ENCODE data around the gene VAV2. TPM values are rescaled to one million over a fixed set of nuclear protein-coding genes. Genes with fewer than 3 reads are reported as not detected.

Gene VAV2
- total and polyA plus RNA-seq, 9 of the 15 experiments (the other 6 are each of a cell fraction or from before 2014, with no cell fraction given), result 0.01 to 2.7 (median 1.0) TPM; not detected in 1

DNA sequence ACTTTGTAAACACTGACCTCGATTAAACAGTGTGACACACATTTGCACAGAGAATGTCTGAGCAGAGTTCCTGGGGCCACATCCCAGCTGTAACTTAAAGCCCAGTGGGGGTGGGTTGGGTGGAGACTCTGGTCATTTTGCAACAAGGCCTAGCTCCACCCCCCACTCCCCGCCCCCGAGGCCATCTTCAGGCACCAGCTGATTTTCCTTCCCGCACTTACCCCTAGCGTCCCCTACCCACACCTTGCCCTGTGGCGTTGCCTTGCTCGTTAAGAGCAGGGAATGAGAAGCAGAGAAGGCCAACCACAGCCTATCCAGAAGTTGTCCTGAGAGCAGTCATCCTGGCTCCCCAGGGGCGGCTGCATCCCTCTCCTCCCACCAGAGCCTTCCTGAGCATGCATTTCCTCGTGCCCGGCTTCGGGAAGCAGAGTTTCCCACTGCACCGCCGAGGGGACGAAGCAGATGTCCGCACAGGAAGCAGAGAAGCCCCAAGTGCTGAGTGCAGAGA lies 152.2 kb downstream of the VAV2 start:
- peak in 3 of 4 experiments; percentile 32 to 46 (median 33) for DNase-seq (ENCODE audit: extremely low read depth in 1 of 4, low spot score in 3 of 4)
- 2% methylated on average over 13 of the region's 15 CpGs for WGBS (ENCODE audit: insufficient coverage, low coverage, missing lambda C conversion rate)
- Histone ChIP-seq H4K20me1 (replicated peaks; ENCODE audit: control insufficient read depth, insufficient read depth, low read length) (peaks cover 22% of the 10 kb centered on the region), H3K79me2 (ENCODE audit: control insufficient read depth, insufficient read depth, low read length) (no peaks in the 10 kb centered on the region), H3K27ac (ENCODE audit: extremely low read depth, low read depth, low read length) (no peak overlapping the region), H3K9ac (ENCODE audit: insufficient read depth in 1 of 2, low read depth in 2 of 2, low read length in 2 of 2) (no peak overlapping the region; a peak in 1 of 4 replicates), H3K4me2 (ENCODE audit: insufficient read depth, low read length) (no peak overlapping the region), H3K9me1 (ENCODE audit: control insufficient read depth, insufficient read depth, low read length) (no peaks in the 10 kb centered on the region), H3K27me3 (ENCODE audit: control insufficient read depth in 2 of 2, insufficient read depth in 2 of 2, low read length in 2 of 2) (peaks cover 21 to 66% of the 10 kb centered on the region in 2 experiments), H3K9me3 (replicated peaks; ENCODE audit: control insufficient read depth, insufficient read depth, low read depth, low read length) (no peaks in the 10 kb centered on the region), H3K36me3 (ENCODE audit: control insufficient read depth, insufficient read depth, low read length) (no peaks in the 10 kb centered on the region), H2AFZ (ENCODE audit: low read depth, low read length) (no peak overlapping the region), H3K4me3 (no peak overlapping the region), H3K4me1 (replicated peaks in 1 of 2; ENCODE audit: control insufficient read depth in 2 of 2, insufficient read depth in 2 of 2, low read length in 2 of 2) (peaks cover 0 to under 1% of the 10 kb centered on the region in 2 experiments; a peak in 1 of 5 replicates)
- TF ChIP-seq, protein P1, sequence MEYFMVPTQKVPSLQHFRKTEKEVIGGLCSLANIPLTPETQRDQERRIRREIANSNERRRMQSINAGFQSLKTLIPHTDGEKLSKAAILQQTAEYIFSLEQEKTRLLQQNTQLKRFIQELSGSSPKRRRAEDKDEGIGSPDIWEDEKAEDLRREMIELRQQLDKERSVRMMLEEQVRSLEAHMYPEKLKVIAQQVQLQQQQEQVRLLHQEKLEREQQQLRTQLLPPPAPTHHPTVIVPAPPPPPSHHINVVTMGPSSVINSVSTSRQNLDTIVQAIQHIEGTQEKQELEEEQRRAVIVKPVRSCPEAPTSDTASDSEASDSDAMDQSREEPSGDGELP (CRISPR knock-in tag; IDR thresholded peaks at IDR 0.05; ENCODE audit: borderline replicate concordance), result peak; percentile 23; the same call in 1 of the 2 replicates
- TF ChIP-seq, protein P2, sequence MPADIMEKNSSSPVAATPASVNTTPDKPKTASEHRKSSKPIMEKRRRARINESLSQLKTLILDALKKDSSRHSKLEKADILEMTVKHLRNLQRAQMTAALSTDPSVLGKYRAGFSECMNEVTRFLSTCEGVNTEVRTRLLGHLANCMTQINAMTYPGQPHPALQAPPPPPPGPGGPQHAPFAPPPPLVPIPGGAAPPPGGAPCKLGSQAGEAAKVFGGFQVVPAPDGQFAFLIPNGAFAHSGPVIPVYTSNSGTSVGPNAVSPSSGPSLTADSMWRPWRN (IDR thresholded peaks at IDR 0.05; ENCODE audit: low read depth), result no peak
- no peak for TF ChIP-seq HSF4 (CRISPR knock-in tag; IDR thresholded peaks at IDR 0.05; ENCODE audit: borderline replicate concordance)
- CTCF ChIA-PET (ENCODE audit: low intra/inter-chr PET ratio), result no interaction called here
- in situ Hi-C loops (cut with MboI) (no loop called here), intact Hi-C loops (cut with micrococcal nuclease) (no loop called here)
- ATAC-seq, result no peak; the same call in 2 of the 3 replicates
- BruUV-seq (replicated peaks), result no TSS peak
- POLR2A ChIA-PET, result no interaction called here
- no peak for FAIRE-seq

Data from K562 (cell line).